Gastroesophageal sphincter (tissue), 3 donors: Measurements from ENCODE around the gene SLAIN1.

Experiments
- CTCF ChIP-seq, 4 experiments: fragments of 200-600 bp in 2 of 4; fragments of 450-650 bp in 2 of 4; sonication (generic) in 1 of 4; IDR thresholded peaks; one replicate each; pipeline ENCODE4 v1.5.1; 2017 to 2019; ENCODE audit warnings: antibody characterized with exemption in 4 of 4, mild to moderate bottlenecking in 2 of 4, moderate library complexity in 2 of 4
- POLR2AphosphoS5 ChIP-seq: sonication (generic); formaldehyde crosslinking; IDR thresholded peaks from one replicate; pipeline ENCODE4 v1.6.1; 2017; ENCODE audit warnings: antibody characterized with exemption

GRCh38 chr13:77691871-77692270 is 5.6 kb upstream of the SLAIN1 start:
- TF ChIP-seq POLR2AphosphoS5 (no peak), CTCF (IDR thresholded peaks at IDR 0.05) (no peak)
